ENCODE measurements around the gene OSBPL7. TPM values are rescaled to one million over a fixed set of nuclear protein-coding genes. Genes with fewer than 3 reads are reported as not detected.

The OSBPL7 gene
- total RNA-seq, 1 donor from 2014 or later = 5.1 TPM

DNA sequence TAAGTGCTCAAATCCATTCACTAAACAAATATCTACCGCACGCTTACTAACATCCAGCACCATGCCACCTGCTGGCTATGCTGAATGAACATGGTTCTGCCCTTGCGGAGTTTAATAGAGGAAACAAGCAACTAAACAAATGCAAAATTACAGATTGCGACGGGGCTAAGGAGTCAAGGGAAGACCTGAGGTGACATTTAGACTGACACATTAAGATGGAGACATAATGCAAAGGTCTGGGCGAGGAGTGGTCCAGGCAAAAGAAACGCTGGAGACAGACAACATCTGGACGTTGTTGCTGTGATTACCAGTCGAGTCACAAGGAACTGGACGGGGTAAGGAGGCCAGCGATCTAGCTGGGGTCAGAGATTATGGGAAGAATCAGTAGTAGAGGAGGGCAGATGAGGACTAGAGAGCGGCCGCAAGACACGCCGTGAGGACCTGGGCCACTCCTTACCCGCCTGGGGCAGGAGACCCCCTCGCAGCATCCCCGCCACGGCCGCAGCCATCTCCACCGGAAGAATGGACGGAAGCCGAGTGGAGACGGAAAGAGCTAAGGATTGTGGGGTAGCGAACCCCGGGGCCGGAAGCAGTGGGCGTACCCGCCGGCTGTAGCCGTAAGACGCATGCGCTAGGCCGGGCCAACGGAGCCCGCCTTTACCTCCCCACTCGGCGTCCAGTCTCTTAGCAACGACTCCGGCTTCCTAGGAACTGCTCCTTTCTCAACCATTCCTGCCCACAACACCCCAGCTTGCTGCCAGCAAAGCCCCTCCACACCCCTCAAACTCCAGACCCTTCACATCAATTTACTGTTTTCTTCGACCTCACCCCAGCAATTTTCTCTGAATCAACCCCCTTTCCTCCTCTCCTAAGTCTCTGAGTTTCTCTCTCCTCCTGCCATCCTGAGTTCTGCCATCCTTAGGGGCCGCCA lies 9.7 kb upstream of the OSBPL7 start, which contains the start of the genes LRRC46 and MRPL10:
LRRC46 (plus strand) TSS at position 668 of the 931 bp plus-strand sequence. CDS start 320 bp downstream, outside the sequence.
MRPL10 (minus strand) TSS at position 539 of the 931 bp plus-strand sequence; CDS start at position 509, 30 bp downstream.
- no peaks in the 10 kb centered on the region for H4K20me1 ChIP-seq (ENCODE audit: low read depth)
- no peak within 1 kb of the TSS for H3K27ac ChIP-seq
- peaks cover 10% of the 10 kb centered on the region for H3F3A ChIP-seq (ENCODE audit: low read depth)
- peak within 1 kb of the TSS; percentile 62 for H2AFZ ChIP-seq (replicated peaks)
- no peaks in the 10 kb centered on the region for H3K4me1 ChIP-seq
- Mint-ChIP-seq H3K9me3 (no peaks in the 10 kb centered on the region), H3K4me1 (peaks cover 20% of the 10 kb centered on the region), H3K27me3 (ENCODE audit: insufficient read depth, low read depth) (peaks cover 12% of the 10 kb centered on the region), H3K36me3 (peaks cover 9% of the 10 kb centered on the region), H3K27ac (peak within 1 kb of the TSS; percentile 97), H3K4me3 (peak within 1 kb of the TSS; percentile 98)
- H3K9ac ChIP-seq = peak within 1 kb of the TSS; percentile 64
- no peaks in the 10 kb centered on the region for H3K36me3 ChIP-seq
- no peaks in the 10 kb centered on the region for H3K27me3 ChIP-seq
- peak within 1 kb of the TSS; percentile 94 for H3K4me2 ChIP-seq
- H3K9me3 ChIP-seq (ENCODE audit: low read depth) = no peaks in the 10 kb centered on the region
- H3K79me2 ChIP-seq (ENCODE audit: low read depth) = peaks cover 25% of the 10 kb centered on the region
- H3K4me3 ChIP-seq = peak within 1 kb of the TSS; percentile 84
- peak; percentile 97 for DNase-seq (ENCODE audit: low spot score)
- TF ChIP-seq EZH2phosphoT487 (IDR thresholded peaks at IDR 0.05) = no peak
- TF ChIP-seq, protein P1, sequence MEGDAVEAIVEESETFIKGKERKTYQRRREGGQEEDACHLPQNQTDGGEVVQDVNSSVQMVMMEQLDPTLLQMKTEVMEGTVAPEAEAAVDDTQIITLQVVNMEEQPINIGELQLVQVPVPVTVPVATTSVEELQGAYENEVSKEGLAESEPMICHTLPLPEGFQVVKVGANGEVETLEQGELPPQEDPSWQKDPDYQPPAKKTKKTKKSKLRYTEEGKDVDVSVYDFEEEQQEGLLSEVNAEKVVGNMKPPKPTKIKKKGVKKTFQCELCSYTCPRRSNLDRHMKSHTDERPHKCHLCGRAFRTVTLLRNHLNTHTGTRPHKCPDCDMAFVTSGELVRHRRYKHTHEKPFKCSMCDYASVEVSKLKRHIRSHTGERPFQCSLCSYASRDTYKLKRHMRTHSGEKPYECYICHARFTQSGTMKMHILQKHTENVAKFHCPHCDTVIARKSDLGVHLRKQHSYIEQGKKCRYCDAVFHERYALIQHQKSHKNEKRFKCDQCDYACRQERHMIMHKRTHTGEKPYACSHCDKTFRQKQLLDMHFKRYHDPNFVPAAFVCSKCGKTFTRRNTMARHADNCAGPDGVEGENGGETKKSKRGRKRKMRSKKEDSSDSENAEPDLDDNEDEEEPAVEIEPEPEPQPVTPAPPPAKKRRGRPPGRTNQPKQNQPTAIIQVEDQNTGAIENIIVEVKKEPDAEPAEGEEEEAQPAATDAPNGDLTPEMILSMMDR (IDR thresholded peaks at IDR 0.05) = peak; percentile 44
- TF ChIP-seq EZH2 (IDR thresholded peaks at IDR 0.05) = no peak

DNA sequence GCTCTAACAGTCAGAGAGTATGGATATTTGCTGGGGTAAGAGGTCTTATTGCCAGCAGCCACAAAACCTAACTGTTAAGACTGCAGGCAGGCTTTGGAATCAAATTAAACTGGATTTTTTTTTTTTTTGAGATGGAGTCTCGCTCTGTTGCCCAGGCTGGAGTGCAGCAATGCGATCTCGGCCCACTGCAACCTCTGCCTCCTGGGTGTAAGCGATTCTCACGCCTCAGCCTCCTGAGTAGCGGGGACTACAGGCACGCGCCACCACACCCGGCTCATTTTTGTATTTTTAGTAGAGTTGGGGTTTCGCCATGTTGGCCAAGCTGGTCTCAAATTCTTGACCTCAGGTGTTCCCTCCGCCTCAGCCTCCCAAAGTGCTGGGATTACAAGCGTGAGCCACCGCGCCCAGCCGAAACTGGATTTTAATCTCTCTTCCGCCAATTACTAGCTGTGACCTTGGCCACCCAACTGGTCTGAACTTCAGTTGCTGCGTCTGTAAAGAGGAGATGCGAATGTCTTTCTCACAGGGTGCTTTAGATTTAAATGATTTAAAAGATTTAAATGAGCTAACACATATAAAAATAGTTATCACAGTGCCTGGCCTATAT lies 8.9 kb upstream of the OSBPL7 start:
- H3K27me3 Mint-ChIP-seq (ENCODE audit: insufficient read depth, low read depth) = peaks cover 9% of the 10 kb centered on the region
- H3K9me3 Mint-ChIP-seq = no peaks in the 10 kb centered on the region
- Histone ChIP-seq H3K27me3 (no peaks in the 10 kb centered on the region), H3K9ac (peak overlapping the region; percentile 64), H3K9me3 (ENCODE audit: low read depth) (no peaks in the 10 kb centered on the region), H3K36me3 (no peaks in the 10 kb centered on the region), H3K4me2 (peak overlapping the region; percentile 94), H4K20me1 (ENCODE audit: low read depth) (no peaks in the 10 kb centered on the region), H3F3A (ENCODE audit: low read depth) (peaks cover 10% of the 10 kb centered on the region), H3K79me2 (ENCODE audit: low read depth) (peaks cover 25% of the 10 kb centered on the region), H3K27ac (no peak overlapping the region), H2AFZ (replicated peaks) (no peak overlapping the region), H3K4me1 (no peaks in the 10 kb centered on the region), H3K4me3 (peak overlapping the region; percentile 84)
- H3K4me1 Mint-ChIP-seq = peaks cover 20% of the 10 kb centered on the region
- peak overlapping the region; percentile 88 for H3K27ac Mint-ChIP-seq
- H3K36me3 Mint-ChIP-seq = peaks cover 7% of the 10 kb centered on the region
- DNase-seq (ENCODE audit: low spot score) = no peak
- TF ChIP-seq, protein P1 (IDR thresholded peaks at IDR 0.05) = no peak
- no peak for TF ChIP-seq EZH2phosphoT487 (IDR thresholded peaks at IDR 0.05)
- peak overlapping the region; percentile 98 for H3K4me3 Mint-ChIP-seq

DNA sequence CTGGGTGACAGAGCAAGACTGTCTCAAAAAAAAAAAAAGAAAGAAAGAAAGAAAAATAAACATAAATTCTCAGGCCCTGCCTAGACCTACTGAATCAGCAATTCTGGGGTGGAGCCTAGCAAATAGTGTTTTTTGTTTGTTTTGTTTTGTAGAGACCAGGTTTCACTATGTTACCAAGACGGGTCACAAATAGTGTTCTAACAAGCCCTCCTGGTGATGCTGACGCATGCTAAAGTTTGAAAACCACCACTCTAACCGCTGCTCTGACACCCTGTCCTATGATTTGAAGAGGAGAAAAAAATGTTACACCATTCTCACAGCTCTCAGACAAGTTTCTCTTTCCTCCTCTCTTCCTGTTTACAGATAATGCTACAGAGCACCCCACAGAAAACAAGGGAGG lies 8.3 kb upstream of the OSBPL7 start:
- peak overlapping the region; percentile 98 for H3K4me3 Mint-ChIP-seq
- H4K20me1 ChIP-seq (ENCODE audit: low read depth) = no peaks in the 10 kb centered on the region
- H3K36me3 Mint-ChIP-seq = peaks cover 10% of the 10 kb centered on the region
- H3K27ac ChIP-seq = no peak overlapping the region
- H3K36me3 ChIP-seq = no peaks in the 10 kb centered on the region
- H3F3A ChIP-seq (ENCODE audit: low read depth) = peaks cover 10% of the 10 kb centered on the region
- no peaks in the 10 kb centered on the region for H3K9me3 Mint-ChIP-seq
- H3K4me3 ChIP-seq = no peak overlapping the region
- H2AFZ ChIP-seq (replicated peaks) = no peak overlapping the region
- H3K27ac Mint-ChIP-seq = no peak overlapping the region
- DNase-seq (ENCODE audit: low spot score) = no peak
- TF ChIP-seq EZH2 (IDR thresholded peaks at IDR 0.05) = no peak
- TF ChIP-seq, protein P1 (IDR thresholded peaks at IDR 0.05) = no peak
- TF ChIP-seq EZH2phosphoT487 (IDR thresholded peaks at IDR 0.05) = no peak
- H3K9ac ChIP-seq = no peak overlapping the region
- no peaks in the 10 kb centered on the region for H3K4me1 ChIP-seq
- H3K79me2 ChIP-seq (ENCODE audit: low read depth) = peaks cover 25% of the 10 kb centered on the region
- no peaks in the 10 kb centered on the region for H3K9me3 ChIP-seq (ENCODE audit: low read depth)
- H3K4me1 Mint-ChIP-seq = peaks cover 20% of the 10 kb centered on the region
- H3K27me3 ChIP-seq = no peaks in the 10 kb centered on the region
- H3K27me3 Mint-ChIP-seq (ENCODE audit: insufficient read depth, low read depth) = peaks cover 6% of the 10 kb centered on the region
- H3K4me2 ChIP-seq = no peak overlapping the region

All from neural progenitor cell (in vitro differentiated cells).